AG10803 (cell line): Measurements from ENCODE around the gene DLG2.

Experiments used
- DNase-seq: peaks from one replicate; pipeline ENCODE4 v3.0.0; 2010; ENCODE audit warnings: low read depth
- H3K4me3 ChIP-seq: 2 replicates; pipeline ENCODE4 v1.5.1; 2011; ENCODE audit warnings: mild to moderate bottlenecking, low read length, control low read depth
- CTCF ChIP-seq: conservative IDR thresholded peaks from 2 replicates; pipeline ENCODE4 v1.5.1; 2011; ENCODE audit warnings: mild to moderate bottlenecking, low read length, control low read depth, inconsistent platforms

Gene DLG2

GRCh38 chr11:83852775-83853442 lies 1774.2 kb downstream of the DLG2 start:
- no peak for TF ChIP-seq CTCF
- no peak for DNase-seq
- no peak overlapping the region for H3K4me3 ChIP-seq

- no peak for DNase-seq
- TF ChIP-seq CTCF, result no peak
- no peak overlapping the region for H3K4me3 ChIP-seq
Observed at GRCh38 chr11:83852012-83852411, 1775.1 kb downstream of the DLG2 start.

- no peak overlapping the region for H3K4me3 ChIP-seq
- no peak for TF ChIP-seq CTCF
- no peak for DNase-seq
Observed at GRCh38 chr11:83847467-83848034, 1779.6 kb downstream of the DLG2 start.

GRCh38 chr11:83845797-83846196 lies 1781.3 kb downstream of the DLG2 start:
- H3K4me3 ChIP-seq, result no peak overlapping the region
- no peak for TF ChIP-seq CTCF
- no peak for DNase-seq

- no peak for DNase-seq
- no peak overlapping the region for H3K4me3 ChIP-seq
- no peak for TF ChIP-seq CTCF
Observed at GRCh38 chr11:83840326-83840725, 1786.8 kb downstream of the DLG2 start.

GRCh38 chr11:83836883-83837654 lies 1790.1 kb downstream of the DLG2 start:
- TF ChIP-seq CTCF, result peak; percentile 86
- peak; percentile 40 for DNase-seq
- no peak overlapping the region for H3K4me3 ChIP-seq
